NCI-H510A (cell line): ENCODE results near the gene SVOP.

Experiments
- DNase-seq: peaks from one replicate; lab custom pipeline; 2025; lab: John Stamatoyannopoulos, UW

The SVOP gene

DNA sequence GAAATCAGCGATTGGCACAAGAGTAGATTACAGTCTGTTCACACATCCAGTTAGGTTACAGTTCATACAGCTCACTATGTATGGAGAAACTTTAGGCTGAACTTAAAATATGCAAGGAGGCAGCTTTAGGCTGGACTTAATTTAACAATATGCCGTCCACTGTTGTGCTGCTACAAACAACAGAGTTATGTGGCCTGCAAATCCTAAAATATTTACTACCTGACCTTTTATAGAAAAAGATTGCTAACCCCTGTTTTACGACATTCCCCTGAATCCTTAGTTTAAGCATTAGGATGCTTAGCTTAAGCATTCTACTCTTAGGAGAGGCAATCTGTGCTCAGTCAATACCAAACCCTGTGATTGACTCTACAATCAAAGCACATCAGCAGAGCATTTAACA, 90.1 kb downstream of the SVOP start:
- DNase-seq: no peak

DNA sequence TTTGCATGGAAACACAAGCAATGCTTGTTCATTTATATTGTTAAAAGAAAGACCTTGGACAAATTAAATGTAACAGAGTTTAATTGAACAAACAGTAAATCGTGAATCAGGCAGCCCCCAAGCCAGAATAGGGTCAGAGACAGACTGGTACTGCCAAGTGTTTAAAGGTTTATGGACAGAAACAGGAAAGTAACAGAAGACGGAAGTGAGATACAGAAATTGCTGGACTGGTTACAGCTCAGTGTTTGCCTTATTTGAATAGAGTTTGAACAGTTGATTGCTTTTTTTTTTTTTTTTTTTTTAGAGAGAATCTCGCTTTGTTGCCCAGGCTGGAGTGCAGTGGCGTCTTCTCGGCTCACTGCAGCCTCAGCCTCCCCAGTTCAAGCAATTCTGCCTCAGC, 90.7 kb downstream of the SVOP start:
- DNase-seq: no peak

DNA sequence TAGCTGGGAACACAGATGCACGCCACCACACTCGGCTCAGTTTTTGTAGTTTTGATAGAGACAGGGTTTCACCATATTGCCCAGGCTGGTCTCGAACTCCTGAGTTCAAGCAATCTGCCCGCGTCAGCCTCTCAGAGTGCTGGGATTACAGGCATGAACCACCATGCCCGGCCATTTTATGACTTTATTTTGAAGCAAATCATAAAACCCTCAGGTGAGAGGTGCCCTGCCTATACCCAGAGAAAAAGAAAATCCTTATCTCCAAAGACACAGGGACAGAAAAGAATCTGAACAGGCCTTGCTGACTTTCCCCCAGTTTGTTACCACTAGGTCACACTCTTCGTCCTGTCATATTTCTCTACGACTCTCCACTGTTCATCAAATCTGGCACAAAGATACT, 92.2 kb downstream of the SVOP start:
- DNase-seq: no peak

DNA sequence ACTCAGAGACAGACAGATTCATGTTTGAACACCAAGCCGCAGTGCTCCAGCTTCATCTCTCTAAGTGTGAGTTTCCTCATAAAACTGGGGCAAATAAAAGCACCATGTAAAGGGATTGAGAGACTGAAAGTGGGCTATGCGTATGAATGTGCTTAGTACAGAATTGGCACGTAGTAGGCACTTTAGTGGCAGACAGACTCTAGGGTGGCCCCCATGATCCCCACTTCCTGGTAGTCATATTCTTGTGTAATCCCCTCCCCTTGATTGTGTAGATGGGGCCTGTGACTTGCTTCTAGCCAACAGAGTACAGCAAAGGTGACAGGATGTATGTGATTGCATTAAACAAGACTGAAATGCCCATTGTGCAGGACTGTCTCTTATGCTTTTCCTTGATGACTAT, 98.0 kb downstream of the SVOP start:
- DNase-seq: no peak

DNA sequence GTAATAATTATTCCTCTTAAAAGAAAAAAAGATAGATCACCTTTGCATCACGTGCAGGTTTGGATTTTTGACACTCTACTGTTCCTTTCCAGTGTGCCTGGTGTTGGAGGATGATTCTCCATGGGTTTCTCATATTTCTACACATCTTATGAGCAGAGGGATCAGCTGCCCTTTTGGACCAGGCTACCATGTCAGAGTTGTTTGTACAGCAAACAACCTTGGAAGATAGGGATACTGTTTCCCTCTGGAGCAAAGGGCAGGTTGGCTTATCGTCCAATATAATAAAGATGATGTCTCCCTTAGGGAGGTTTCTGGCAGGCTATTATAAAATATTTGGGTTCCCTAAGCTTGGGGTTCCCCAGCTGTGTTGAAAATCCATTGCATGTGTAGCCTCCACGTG, 98.9 kb downstream of the SVOP start:
- no peak for DNase-seq

DNA sequence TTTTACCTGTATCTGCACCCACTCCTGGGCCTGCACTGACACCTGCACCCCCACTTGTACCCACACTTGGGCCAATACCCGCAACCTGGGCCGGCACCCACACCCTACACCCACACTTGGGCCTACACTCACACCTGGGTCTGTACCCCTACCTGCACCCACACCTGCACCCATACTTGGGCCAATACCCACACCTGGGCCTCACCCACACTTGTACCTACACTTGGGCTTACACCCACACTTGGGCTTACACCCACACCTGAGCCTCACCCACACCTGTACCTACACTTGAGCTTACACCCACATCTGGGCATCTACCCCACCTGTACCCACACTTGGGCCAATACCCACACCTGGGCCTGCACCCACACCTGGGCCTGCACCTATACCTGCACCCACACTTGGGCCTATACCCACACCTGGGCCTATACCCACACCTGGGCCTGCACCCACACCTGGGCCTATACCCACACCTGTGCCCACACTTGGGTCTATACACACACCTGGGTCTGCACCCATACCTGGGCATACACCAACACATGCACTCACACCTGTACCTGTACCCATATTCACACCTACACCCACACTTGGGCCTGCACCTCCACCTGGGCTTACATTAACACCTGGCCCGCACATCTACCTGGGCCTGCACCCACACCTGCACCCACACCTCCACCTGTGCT, 101.8 kb downstream of the SVOP start:
- DNase-seq: no peak

DNA sequence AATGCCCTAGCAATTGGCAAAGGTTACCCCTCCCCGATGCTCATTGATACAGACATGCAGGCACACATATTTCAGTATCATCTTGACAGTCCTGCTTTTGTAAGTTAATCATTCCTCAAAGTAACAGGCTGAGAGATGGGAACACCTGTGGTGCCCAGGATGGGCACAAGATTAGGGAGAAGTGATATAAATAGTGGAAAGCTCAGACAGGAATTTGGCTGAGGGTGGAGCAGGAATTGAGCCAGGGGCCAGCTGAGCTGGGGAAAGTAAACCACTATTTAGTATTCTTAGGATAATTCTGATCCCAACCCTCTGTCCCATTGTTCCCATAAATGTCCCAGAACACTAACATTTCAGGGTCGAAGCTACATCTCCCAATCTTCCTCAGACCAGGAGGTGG, 102.7 kb downstream of the SVOP start:
- no peak for DNase-seq

DNA sequence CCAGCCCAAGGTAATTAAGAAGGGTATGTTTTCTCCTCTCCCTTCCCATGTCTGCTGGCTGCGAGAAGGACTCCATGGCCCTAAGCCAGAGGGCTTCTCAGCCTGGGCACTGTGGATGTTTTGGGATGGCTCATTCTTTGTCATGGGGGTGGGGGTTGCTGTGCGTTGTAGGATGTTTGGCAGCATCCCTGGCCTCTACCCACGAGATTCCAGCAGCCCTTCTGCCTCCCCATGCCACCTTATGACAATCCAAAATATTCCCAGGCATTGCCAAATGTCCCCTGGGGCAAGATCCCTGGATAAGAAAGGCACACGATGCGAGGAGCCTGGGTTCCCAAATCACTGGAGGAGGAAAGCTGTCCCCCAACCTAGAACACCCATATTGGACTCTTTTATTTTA, 104.5 kb downstream of the SVOP start:
- DNase-seq: no peak

DNA sequence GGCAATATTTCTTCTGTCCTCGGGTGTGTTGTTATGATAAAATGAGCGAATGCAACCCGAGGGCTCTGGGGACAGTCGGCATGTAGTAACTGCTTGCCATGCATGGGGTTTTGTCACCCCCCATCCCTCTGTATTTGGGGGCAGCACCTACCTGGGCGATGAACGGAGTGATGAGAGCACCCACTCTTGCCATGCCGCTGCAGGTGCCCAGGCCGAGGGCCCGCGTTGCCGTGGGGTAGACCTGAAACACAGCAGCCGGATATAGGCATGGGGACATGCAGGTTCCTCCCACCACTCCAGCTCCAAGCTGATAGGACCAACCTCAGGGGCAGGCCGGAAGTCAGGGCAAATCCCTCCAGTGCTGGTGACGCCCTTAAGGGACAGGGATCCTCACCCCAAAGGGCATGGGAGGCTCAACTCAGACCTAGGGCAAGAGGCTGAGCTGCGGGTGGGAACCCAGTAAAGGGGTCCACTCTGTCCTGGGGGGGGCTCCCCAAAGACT, 105.2 kb downstream of the SVOP start:
- DNase-seq: no peak

DNA sequence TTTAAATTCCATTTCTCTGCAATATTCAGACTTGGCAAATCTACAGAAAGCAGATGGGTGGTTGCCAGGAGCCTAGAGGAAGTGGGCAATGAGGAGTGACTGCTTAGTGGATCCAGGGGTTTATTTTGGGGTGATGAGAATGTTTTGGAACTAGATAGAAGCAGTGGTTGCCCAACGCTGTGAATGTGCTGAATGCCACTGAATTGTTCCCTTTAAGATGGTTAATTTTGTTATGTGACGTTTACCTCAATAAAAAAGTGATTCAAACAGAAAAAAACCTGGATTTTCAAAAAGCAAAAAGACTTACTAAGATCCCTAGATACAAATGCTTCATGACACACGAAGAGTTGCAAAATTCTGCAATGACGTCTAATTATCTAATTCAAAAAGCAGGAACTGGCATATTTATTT, 106.7 kb downstream of the SVOP start:
- no peak for DNase-seq

DNA sequence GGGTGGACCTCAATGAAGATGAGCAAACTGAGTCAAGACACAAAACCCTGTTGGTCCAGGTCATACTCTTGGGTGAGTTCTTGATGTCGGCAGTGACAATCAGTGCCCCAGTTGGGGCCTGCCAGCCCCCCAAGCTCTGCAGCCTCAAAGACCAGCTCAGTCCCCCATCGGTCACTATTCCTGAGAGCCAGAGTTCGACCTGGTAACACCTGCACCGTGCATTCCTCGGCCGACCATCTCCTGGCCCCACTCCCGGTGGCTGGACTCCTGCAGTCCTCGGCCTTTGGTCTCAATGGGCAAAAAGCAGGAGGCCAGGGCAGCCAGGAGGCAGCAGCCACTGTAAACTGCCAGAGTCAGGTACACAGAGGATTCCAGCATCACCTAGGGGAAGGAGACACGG, 108.5 kb downstream of the SVOP start:
- DNase-seq: no peak

DNA sequence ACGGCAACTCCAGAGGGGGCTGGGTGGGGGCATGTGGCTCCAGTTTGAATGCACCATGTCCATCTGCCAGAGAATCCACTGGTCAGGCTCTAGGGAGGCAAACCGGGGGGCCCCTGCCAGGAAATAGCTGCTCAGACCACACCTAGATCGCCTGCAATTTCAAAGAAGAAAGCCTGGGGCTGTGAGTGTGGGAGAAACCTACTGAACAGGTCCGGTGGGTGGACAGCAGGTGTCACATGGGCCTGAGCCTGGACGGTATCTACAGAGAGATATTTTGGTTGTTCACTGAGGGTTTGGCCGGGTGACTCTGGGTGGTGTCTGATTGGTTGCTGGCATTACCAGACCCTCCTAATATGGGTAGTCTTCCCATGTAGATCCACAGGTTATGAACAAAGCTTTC, 109.0 kb downstream of the SVOP start:
- no peak for DNase-seq

DNA sequence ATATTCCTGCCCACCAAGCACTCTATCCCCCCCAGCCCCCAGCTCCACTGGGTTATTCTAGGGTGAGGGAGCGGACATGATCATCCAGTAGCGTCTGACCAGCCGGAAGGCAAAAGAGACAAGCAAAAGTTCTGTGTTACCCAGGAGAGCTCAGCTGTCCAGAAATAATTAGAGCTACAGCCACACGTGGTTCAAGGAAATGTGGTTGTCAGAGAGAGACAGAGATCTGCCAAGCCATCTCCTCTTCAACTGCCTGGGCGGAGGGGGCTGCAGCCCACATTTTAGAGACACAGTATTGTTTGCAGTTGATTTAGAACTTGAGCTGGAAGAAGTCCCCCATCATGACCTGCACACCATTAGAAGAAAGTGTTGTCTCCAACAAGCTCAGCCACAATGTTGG, 110.5 kb downstream of the SVOP start:
- no peak for DNase-seq

DNA sequence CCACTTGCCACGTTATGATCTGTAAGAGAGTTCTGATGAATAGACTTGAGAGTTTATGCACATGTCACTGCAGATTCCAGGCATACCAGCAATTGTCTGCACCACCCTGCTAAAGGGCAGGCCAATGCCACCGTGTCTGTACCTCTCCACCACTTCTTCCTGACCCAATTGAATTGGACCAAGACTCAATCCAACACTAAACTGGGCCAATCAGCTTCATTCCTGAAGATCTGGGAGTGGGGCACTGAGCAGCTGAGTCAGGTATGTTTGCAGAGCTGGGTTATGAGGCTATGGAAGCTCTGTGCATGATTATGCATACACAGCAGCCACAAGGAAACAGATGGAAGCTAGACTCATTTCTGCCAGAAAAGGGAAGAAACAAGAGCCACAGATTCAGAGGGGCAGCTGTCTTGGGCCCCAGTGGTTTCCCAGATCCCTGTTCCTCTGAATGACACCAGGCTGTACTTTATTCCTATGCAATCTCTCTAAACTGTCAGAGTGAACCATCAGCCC, 113.0 kb downstream of the SVOP start:
- no peak for DNase-seq

DNA sequence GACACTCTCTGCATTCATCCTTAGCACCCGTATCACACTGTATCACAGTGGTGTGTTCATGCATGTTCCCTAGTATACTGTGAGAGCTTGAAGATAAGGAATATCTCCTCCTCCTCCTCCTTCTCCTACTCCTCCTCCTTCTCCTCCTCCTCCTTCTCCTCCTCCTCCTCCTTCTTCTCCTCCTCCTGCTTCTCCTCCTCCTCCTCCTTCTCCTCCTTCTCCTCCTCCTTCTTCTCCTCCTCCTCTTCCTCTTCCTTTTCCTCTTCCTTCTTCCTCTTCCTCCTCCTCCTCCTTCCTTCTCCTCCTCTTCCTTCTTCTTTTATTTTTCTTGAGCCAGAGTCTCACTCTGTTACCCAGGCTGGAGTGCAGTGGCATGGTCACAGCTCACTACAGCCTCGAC, 113.9 kb downstream of the SVOP start:
- DNase-seq: no peak

DNA sequence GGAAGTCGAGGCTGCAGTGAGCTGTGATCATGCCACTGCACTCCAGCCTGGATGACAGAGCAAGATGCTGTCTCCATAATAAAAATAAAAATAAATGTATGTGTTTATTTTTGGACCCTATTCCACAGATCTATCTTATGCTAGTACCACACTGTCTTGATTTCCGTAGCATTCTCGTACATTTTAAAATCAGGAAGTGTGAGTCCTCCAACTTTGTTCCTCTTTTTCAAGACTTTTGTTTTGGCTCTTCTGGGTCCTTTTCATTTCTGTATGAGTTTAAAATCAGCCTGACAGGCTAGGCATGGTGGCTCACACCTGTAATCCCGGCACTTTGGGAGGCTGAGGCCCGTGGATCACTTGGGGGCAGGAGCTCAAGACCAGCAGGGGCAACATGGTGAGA, 115.1 kb downstream of the SVOP start:
- DNase-seq: no peak

DNA sequence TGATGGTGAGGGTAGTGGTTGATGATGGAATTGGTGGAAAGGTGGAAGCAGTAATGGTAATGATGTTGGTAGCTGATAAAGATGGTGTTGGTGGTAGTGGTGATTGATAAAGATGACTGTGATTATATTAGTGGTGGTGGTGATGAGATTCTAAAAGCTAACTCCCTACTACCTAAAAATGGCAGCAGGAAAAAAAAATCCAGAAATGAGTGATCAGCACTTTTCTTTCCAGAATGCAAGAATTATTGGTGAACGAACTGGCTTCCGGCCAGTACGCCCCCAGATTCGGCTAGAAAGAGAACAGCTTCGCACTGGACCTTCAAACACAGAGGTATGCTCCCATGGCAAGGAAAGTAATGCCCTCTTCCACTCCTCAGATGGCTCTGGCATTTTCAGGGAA, 121.7 kb downstream of the SVOP start:
- DNase-seq: no peak

DNA sequence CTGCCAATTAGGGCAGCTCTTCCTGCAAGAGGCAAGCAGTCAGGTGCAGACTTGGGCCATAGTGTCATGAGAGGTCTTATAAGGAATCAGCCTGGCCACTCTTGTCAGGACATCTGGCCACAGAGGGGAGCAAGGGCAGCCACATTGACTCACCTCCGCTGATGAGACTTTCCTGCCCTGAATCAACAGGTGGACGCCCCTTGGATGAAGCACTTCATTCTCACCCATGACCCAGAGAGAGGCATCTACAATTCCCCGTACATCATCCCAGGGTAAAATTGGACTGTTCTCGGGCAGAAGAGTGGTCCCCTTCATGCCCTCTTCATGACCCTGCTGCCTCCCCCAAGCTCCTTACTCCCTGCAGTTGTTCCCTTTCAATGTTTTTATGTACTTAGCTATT, 124.1 kb downstream of the SVOP start:
- DNase-seq: no peak

DNA sequence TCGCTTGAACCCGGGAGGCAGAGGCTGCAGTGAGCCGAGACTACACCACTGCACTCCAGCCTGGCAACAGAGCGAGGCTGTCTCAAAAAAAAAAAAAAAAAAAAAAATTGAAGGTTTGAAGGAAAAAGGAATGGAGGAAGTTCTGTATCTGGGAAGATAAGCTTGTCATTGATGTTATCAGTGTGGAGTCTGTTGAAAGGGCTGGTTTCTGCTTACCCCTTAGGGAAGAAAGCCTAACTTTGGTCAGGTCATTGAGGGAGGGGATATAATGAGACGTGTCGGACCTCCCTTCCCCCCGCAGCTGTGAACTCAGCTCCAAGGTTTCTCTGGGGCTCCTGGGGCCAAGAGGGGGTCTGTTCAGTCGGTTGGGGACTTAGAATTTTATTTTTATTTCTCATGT, 124.5 kb downstream of the SVOP start:
- no peak for DNase-seq

DNA sequence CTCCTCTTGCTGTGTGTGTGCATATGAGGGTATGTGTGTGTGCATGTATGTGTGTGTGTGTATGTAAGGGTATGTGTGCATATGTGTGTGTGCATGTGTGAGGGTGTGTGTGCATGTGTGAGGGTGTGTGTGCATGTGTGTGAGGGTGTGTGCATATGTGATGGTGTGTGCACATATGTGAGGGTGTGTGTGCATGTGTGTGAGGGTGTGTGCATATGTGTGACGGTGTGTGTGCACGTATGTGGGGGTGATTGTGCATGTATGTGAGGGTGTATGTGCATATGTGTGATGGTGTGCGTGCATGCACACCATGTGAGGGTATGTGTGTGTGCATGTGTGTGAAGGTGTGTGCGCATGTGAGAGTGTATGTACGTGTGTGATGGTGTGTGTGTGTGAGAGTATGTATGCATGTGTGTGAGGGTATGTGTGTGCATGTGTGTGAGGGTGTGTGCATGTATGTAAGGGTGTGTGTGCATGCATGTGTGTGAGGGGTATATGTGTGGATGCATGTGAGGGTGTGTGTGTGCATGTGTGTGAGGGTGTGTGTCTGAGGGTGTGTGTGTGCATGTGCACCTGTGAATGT, 125.6 kb downstream of the SVOP start:
- no peak for DNase-seq

DNA sequence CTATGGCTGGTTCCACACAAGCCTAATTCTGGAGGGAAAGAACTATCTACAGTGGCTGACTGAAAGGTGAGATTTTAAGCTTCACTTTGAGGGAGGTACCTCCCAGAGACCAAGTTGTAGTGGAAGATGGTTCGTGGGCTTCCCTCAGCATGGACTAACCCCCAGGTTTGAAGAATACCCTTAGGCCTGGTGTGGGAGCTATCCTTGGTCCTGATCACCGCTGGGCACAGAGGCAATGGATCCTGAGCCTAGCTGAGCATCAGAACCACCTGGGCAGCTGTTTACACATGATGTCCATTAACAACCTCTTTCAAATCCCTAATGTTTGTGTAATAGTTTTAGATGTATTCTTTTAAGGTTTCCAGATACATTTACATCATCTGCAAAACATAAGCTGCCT, 130.7 kb downstream of the SVOP start:
- DNase-seq: no peak

DNA sequence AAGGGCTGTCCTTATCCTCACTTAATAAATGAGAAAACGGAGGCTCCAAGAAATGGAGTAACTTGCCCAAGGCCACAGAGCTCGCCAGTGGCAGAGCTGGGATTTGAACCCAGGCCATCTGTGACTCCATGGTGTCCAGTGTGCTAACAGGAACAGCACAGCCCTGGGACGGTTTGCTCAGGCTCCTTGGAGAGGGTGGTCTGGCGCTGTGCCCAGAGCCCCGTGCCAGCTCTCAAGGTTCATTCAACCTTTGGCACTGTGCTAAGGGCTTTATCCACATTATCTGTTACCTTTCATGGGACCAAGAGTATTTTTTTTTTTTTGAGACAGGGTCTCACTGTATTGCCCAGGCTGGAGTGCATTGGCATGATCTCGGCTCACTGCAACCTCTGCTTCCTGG, 132.8 kb downstream of the SVOP start:
- DNase-seq: no peak

DNA sequence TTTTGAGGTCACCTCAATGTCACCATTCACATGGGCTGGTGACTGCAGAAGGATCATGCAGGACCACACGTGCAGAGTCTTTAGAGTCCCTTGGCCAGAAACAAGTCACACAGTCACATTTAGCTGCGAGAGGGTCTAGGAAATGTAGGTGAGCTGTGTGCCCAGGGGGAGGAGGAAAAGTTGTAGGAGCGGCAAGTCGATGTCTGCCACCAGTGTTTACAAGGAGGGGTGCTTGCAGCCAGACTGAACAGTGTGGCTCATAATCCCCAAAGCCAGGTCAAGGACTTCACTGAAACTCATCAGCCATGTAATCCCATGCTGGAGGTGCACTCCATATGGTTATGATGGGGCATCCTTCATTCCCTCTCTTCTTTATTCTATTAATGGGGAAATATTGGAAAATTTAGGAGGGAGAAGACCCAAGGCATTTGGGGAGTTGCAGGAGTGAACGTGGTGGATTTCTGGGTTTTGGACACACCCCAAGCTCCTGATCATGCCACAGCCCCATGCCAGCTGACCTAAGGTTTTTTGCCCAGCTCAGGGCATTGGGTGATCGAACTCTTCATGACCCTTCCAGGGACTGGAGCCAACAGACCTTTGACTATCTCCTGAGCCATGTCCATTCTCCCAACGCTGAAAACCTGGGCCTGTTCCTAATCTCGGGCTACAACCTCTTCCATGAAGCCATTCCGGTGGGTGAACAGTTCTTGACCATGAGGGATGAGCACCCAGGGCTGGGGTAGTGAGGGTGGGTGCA, 133.8 kb downstream of the SVOP start:
- no peak for DNase-seq
